ENCODE results near the gene PHLPP1.
"Not testable (repeated sequence)": the region's sequence is repeated elsewhere in the genome, so short reads cannot be mapped to it uniquely, and the experiment has no call there.

The PHLPP1 gene

DNA sequence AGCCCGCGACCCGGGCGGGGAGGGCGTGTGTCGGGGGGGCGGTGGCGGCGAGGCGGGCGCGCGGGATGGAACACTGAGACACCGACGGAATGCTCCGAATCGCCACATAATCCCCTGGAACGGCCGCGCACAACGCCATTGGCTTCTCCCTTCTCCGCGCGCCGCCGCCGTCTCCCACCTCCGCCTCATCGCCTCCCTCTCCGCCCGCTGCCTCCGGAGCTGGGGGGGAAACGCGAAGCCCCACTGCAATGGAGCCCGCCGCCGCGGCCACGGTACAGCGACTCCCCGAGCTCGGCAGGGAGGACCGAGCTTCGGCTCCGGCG, at the start of gene PHLPP1:
Gene PHLPP1, plus strand, starts transcription at position 106 of the 323 bp plus-strand sequence. Its CDS starts 143 bp downstream, at position 249.
- DNase-seq, result no peak

DNA sequence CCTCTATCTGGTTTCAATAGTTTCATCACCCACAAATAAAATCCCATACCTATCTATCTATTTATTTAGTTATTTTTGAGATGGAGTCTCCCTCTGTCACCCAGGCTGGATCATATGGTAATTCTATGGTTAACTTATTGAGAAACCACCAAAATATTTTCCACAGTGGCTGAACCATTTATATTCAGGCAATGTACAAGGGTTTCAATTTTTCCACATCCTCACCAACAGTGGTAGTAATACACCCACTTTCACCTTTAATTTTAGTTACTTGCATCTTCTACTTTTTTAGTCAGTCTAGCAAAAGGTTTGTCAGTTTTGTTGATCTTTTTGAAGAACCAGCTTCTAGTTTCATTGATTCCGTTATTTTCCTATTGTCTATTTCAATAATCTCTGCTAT, 46.1 kb upstream of the PHLPP1 start:
- DNase-seq, result no peak

DNA sequence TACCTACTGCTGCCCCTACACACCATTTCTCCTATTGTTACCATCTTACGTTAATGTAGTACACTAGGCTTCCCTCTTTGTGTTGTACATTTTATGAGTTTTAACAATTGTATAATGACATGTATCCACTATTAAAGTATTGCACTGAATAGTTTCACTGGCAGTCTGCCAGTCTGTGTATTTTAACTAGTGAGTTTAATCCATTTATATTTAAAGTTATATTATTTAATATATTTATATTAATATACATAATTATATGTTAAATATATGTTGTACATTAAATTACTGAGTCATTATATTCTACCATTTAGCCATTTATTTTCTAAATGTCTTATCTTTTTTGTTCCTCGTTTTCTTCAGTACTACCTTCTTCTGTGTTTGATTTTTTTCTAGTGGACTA, 44.8 kb upstream of the PHLPP1 start:
- no peak for DNase-seq

DNA sequence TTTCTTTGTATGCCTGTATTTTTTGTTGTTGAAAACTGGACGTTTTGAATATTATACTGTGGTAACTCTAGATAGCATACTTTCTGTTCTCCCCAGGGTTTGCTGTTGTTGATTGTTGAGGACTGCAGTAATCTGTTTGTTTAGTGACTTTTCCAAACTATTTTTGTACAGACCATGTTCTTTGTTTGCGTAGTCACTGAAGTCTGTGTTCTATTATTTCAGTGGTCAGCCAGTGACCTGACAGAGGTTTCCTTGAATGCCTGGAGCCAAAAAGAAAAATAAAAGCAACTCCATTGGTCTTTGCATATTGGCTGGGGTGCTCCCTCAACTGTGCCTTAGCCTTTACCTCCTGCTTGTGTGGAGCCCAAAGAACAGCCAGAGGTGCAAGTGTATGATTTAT, 42.7 kb upstream of the PHLPP1 start:
- no peak for DNase-seq

DNA sequence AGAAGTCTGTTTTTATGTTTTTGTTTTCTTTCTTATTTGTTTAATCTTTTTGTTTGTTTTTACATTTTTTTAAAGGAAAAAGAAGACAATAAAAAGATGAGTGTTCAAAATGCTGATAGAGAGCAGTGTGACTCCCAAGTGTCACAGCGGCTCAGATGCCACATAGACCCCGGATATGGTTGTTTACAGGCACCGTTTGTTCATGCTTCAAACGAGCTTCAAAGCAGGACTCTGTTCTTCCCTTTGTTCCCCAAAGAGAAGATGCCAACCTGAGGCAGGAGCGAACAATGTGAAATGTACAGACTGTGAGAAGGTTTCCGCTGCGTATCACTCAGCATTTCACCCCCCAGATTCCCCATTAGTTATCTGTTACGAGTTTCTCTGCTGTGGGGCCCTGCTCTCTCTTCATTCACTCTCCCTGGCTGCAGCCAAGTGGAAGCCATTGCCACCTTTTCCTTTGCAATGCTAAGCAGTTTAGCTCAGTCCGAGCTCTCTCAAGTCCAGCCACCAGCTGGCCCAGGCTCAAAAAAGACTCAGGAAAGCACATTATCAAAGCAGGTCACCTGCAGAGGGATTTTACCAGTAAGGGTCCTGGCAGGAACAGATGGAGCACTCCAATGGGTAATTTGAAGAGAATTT, 36.4 kb upstream of the PHLPP1 start:
- DNase-seq, result no peak

DNA sequence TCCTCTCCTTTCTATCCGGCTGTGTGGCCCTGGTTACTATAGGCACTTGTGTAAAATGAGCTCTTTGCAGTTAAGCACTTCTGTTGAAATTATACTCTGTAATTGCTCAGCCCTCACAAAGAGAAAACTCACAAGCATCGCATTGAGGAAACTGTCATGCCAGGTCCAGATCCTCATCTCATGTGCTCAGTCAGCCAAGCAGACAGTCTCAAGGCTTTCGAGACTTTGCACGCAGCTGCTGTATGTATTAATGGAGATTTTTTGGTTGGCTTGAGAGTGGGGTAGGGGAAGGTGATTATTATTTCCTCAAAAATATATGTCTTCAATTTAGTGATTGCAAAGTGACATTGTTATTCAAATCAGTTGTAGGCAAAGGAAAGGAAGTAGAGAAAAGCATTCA, 33.0 kb upstream of the PHLPP1 start:
- DNase-seq, result no peak

DNA sequence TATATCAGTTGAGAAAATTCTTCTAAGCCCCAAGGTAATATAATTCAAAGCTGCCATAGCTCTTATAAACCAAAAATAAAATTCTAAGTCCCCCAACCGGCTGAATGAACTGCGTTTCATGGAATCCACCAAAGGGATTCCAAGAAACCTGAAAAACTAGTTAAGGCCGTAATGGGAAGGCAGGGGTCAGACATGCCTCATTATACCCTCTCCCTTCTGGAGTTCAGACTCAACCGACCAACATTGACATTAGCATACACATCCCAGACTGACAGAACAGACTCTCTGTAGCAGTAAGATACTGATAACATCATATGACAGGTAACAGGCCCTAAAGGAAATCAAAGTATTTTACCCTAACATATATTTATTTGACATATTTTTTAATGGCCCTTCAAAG, 31.4 kb upstream of the PHLPP1 start:
- no peak for DNase-seq

DNA sequence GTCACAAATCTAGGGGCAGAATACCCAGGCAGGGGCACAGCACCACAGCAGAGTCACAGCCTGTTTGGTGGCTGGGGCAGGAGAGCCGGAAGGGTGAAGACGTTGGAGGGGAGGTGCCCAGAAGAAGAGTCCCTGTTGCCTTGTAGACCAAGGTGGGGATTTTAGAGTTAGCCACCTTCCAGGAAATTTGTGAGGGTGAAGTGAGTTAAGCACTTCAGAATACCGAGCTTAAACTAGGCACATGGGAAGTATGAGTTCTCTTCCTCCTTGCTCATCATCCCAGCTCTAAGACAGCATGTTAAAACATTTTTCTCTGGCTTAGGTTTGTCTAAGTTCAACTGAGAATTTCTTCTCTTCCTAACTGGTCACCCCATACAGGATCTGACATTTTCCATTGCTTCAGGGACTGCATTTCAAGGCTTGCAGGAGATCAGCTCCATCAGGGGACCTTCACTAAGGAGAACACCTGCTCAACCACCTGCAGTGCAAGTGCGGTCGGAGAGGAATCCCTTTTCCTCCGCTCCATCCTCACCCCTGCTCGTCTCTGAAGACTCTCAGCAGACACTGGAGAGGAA, 26.5 kb upstream of the PHLPP1 start:
- DNase-seq, result no peak

DNA sequence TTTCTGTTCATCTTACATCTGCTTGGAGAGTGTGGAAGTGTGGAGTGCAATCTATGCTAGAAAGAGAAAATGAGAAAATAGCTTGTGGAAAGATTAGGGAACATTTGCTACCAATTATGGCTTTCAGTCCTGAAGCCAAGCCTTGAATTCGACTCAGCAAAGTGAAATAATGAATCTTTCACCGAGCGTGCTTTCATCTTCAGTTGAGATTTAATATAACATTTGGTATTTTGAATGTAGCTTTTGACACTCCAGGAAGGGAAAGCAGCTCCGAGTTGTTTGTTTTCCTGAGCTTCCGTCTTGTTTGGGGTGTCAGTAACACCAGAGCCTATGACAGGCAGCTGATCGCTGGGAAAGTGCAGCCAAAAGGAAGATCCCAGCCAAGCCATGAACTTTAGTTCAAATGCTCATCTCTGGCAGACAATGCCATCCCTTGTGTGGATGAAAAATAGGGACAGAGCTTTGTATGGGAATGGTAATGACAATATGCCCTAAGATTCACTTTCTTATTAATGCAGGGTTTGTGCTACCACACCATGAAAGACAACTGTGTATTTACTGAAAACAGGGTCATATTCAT, 25.0 kb upstream of the PHLPP1 start:
- no peak for DNase-seq

DNA sequence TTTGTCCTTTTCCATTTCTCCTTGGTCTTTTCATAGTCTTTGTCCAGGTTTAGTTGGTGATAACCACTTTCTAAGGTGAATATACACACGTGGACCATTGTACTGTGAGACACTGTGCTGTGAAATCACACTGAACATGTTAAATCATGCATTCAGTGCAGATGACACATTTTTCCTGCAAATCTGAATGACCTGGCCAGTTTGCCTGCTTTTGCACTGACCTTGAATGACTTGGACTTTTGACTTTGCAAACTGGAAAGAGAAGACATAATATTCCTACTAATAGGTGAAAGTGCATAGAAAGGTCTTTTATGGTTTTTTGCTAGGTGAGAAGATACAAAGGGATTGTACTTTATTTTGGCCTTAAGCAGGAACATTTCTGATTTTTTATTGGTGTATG, 21.7 kb upstream of the PHLPP1 start:
- no peak for DNase-seq

DNA sequence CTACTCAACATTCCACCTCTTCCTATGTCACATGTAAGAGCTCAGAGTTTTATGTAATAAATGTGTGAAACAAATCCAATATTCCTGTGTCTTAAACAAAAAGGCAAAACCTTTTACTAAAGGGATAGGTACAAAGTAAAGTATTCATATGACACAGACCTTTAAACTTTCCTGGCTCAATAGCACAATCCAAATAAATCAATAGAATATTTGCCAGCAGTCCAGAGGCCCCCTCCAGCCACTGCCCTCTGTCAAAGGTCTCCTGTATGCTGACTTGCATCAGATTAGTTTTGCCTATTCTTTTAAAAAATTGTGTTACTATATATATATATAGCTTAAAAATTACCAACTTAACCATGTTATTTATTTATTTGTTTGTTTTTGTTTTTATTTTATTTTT, 17.7 kb upstream of the PHLPP1 start:
- no peak for DNase-seq

DNA sequence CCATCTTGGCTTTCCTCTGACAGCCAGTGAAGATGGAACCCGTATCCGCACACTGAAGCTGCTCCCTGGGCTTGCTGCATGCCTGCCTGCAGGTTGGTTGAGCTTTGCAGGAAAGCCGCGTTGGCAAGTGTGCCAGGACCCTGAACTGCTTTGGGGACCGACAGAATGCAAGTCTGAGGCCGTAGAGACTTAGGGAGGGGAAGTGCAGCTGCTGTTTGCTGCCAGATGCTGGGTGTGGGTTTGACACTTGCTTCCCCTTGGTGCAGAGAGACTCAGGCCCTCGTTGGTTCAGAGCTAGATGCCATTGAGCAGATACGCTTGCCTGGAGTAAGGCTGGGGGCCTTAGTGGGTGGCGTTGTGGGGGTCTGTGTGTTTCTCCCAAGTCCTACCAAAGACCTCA, 13.1 kb upstream of the PHLPP1 start:
- no peak for DNase-seq

DNA sequence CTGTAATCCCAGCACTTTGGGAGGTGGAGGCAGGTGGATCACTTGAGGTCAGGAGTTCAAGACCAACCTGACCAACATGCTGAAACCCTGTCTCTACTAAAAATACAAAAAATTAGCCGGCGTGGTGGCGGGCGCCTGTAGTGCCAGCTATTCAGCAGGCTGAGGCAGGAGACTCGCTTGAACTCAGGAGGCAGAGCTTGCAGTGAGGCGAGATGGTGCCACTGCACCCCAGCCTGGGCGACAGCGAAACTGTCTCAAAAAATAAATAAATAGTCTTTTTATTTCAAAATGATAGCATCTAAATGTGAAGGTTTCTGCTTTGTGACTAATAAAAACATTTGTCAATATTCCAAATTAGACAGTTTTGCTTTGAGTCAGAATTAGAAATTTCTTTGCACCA, 8.5 kb upstream of the PHLPP1 start:
- DNase-seq, result not testable (repeated sequence)

DNA sequence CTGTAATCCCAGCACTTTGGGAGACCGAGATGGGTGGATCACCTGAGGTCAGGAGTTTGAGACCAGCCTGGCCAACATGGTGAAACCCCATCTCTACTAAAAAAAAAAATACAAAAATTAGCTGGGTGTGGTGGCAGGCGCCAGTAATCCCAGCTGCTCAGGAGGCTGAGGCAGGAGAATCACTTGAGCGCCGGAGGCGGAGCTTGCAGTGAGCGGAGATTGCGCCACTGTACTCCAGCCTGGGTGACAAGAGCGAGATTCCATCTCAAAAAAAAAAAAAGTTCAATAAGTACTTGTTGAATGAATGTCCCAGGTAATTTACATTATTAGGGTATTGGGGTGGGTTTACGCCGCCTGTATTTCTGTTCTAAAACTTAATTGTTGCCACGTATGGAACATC, 5.4 kb upstream of the PHLPP1 start:
- DNase-seq, result not testable (repeated sequence)

DNA sequence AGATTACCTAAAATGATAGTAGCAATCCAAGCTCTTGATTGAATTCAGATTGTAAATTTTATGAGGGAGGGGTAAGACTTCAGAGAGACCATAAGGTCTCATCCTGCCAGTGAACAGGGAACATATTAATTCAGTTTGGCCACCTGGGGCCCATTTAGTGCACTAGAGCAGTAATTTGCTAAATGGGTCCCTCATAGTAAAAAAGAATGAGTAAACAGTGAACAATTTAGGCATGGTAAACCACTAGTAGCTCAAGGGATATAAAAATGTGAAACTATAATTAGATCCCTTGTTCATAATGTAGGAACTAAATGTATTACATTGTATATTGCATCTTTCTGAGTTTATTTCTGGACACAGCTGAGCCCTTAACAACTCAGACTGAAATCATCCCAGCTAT, 4.9 kb upstream of the PHLPP1 start:
- no peak for DNase-seq

DNA sequence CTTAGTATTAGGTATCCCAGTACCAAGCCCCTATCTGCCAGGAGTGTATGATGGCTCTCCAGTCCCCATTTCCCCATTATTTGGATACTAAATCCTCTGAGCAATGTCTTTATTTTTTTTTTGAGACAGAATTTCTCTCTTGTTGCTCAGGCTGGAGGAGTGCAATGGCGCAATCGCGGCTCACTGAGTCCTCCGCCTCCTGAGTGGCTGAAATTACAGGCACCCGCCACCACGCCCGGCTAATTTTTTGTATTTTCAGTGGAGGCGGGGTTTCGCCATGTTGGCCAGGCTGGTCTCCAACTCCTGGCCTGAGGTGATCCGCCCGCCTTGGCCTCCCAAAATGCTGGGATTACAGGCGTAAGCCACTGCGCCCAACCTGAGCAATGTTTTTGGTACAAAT, 3.6 kb upstream of the PHLPP1 start:
- DNase-seq, result no peak

DNA sequence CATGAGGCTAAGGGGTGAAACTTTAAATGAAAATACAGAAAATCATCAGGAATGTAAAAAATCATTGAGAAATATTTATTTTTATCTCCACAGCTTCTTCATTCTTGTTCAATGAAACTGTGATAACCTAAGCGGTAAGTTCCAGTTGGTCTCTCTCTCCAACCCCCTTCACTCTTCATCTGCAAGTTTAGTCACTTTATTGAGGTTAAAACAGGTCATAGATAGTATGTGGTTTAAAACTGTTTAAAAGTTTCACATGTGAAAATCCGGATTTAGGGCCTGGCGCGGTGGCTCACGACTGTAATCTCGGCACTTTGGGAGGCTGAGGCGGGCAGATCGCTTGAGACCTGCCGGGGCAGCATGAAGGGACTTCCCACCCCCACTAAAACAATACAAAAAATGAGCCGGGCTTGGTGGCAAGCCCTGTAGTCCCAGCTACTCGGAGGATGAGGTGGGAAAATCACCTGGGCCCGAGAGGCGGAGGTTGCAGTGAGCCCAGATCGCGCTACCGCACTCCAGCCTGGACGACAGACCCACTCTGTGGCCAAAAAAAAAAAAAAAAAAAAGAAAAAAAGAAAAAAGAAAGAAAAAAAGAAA, 1.6 kb upstream of the PHLPP1 start:
- DNase-seq, result no peak

DNA sequence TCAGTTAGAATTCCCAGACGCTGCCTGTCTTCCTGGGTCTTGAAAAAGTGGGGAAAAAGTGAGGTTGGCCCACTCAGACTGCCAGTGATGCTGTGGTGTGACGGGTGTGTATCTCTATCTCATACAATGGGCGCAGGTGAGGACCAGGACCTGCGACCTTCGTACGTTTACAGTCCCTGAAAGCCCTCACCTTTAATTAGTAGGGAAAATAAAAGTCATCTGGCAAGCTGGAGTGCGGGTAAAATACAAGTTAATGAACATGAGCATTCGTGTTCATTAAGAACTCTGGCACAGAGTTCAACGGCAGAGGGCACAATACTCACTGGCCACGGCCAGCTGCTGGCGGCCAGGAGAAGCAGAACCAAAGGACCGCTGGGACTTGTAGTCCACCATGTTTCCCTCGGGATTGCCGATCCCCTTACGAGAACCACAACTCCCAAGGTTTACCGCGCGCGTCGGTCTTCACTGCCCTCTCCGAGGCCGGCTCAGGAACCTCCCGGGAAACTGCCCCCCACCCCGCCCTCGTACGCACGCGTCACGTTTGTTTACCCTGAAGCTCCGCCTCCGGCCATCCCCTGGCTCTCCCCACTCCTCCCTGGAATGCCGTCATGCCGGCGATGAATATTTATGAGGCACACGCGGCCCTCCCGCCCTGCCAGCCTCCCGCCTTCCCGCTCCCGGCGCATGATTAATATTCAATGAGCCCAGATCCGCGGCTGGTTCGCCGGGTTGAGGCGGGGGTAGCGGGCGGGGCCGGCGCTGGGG, 488 bp upstream of the PHLPP1 start:
- peak; percentile 96 to 97 for DNase-seq

DNA sequence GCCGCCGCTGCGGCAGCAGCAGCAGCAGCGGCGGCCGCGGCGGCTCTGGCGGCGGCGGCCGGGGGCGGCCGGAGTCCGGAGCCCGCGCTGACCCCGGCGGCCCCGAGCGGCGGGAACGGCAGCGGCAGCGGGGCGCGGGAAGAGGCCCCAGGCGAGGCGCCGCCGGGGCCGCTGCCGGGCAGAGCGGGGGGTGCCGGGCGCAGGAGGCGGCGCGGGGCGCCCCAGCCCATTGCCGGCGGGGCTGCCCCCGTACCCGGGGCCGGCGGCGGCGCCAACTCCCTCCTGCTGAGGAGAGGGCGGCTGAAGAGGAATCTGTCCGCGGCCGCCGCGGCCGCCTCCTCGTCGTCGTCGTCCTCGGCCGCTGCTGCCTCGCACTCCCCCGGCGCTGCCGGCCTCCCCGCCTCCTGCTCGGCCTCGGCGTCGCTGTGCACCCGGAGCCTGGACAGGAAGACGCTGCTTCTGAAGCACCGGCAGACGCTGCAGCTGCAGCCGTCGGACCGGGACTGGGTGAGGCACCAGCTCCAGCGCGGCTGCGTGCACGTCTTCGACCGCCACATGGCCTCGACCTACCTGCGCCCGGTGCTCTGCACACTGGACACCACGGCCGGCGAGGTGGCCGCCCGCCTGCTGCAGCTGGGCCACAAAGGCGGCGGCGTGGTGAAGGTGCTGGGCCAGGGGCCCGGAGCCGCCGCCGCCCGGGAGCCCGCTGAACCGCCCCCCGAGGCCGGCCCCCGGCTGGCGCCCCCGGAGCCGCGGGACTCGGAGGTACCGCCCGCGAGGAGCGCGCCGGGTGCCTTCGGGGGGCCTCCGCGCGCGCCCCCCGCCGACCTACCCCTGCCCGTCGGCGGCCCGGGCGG, 646 bp downstream of the PHLPP1 start:
- DNase-seq, result peak; percentile 53 to 63

DNA sequence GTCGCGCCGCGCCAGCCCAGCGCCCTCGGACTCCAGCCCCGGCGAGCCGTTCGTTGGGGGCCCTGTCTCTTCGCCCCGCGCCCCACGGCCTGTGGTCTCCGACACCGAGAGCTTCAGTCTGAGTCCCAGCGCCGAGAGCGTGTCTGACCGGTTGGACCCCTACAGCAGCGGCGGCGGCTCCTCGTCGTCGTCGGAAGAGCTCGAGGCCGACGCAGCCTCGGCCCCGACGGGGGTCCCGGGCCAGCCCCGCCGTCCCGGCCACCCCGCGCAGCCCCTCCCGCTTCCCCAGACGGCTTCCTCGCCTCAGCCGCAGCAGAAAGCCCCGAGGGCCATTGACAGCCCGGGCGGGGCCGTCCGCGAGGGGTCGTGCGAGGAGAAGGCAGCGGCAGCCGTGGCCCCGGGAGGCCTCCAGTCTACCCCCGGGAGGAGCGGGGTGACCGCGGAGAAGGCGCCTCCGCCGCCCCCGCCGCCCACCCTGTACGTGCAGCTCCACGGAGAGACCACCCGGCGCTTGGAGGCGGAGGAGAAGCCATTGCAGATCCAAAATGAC, 1.4 kb downstream of the PHLPP1 start:
- peak; percentile 45 to 46 for DNase-seq

DNA sequence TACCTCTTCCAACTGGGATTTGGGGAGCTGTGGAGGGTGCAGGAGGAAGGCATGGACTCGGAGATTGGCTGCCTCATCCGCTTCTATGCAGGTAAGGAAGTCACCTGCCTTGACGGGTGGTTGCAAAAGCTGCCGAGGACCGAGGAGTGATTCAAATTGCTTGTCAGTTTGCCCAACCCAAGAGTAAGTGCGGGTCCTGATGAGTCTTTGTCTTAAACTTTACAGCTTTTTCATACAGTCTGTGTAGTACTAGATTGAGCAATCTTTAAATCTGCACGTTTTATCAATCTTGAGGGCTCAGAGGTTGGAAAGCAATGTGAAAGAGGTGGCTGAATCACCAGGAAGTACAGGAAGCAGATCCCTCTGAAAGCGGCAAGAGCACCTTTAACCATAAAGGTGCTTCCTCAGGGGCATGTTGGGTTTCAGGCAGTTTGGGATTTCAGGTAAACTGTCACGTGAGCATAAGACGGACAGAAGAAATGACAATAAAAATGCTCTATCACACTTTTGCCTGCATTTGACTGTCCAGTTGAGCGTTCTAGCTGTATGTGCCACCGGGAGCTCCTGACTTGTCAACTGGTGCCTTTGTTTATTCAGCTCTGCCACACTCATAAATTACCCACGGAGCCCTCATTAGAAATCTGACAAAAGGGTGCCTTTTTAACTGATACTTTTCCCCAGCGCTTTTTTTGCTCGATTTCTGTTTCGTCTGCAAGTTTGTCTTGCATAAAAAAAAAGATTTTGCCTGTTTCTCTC, 2.0 kb downstream of the PHLPP1 start:
- peak; percentile 25 to 40 for DNase-seq
